GM12878 (cell line): ENCODE results near the gene PIM2. TPM values are rescaled to one million over a fixed set of nuclear protein-coding genes. Genes with fewer than 3 reads are reported as not detected.

Experiments used
- ASH2L ChIP-seq: fragments of 300-600, 200-600 bp; sonication (generic); IDR thresholded peaks from 2 replicates; pipeline ENCODE4 v1.6.1; 2017; ENCODE audit warnings: low read depth, mild to moderate bottlenecking, borderline replicate concordance
- ATF2 ChIP-seq: IDR thresholded peaks from 2 replicates; pipeline ENCODE4 v1.6.1; 2012; ENCODE audit warnings: low read length, inconsistent platforms
- BCL11A ChIP-seq: IDR thresholded peaks from 2 replicates; pipeline ENCODE4 v1.6.1; 2011; ENCODE audit warnings: low read depth, low read length
- BRCA1 ChIP-seq: IDR thresholded peaks from 2 replicates; pipeline ENCODE4 v1.6.1; 2011; ENCODE audit warnings: low read depth, low read length, improper control_type of control experiment
- E2F8 ChIP-seq: fragments of 450-650 bp; IDR thresholded peaks from 2 replicates; pipeline ENCODE4 v1.6.1; 2018; ENCODE audit warnings: mild to moderate bottlenecking, low read depth, moderate library complexity; ENCODE audit not compliant: partially characterized antibody
- EED ChIP-seq: sonication (generic); IDR thresholded peaks from 2 replicates; pipeline ENCODE4 v1.6.1; 2016; ENCODE audit warnings: antibody characterized with exemption, low read depth
- EGR1 ChIP-seq, 2 experiments: IDR thresholded peaks; 1 replicate in 1 of 2; 2 replicates in 1 of 2; pipeline ENCODE4 v1.6.1; 2011 to 2012; ENCODE audit warnings: low read depth in 2 of 2, low read length in 2 of 2, borderline replicate concordance in 1 of 2, mild to moderate bottlenecking in 1 of 2, moderate library complexity in 1 of 2
- IRF5 ChIP-seq: fragments of 450-650 bp; IDR thresholded peaks from 2 replicates; pipeline ENCODE4 v1.6.1; 2017; ENCODE audit warnings: borderline replicate concordance
- MEF2B ChIP-seq: fragments of 450-650 bp; IDR thresholded peaks from 2 replicates; pipeline ENCODE4 v1.6.1; 2018; ENCODE audit warnings: mild to moderate bottlenecking, moderate library complexity; ENCODE audit not compliant: partially characterized antibody, poor library complexity, severe bottlenecking
- MXI1 ChIP-seq: fragments of 150-350 bp; IDR thresholded peaks from 2 replicates; pipeline ENCODE4 v1.6.1; 2011; ENCODE audit warnings: low read depth, mild to moderate bottlenecking, inconsistent platforms, low read length, improper control_type of control experiment
- NFXL1 ChIP-seq: fragments of 450-650 bp; IDR thresholded peaks from 2 replicates; pipeline ENCODE4 v1.6.1; 2017; ENCODE audit warnings: antibody characterized with exemption, mild to moderate bottlenecking, borderline replicate concordance
- POLR2A ChIP-seq: IDR thresholded peaks from 2 replicates; pipeline ENCODE4 v1.6.1; 2011; ENCODE audit warnings: low read depth, mild to moderate bottlenecking, low read length
- POLR2AphosphoS5 ChIP-seq: IDR thresholded peaks from 2 replicates; pipeline ENCODE4 v1.6.1; 2011; ENCODE audit warnings: mild to moderate bottlenecking, low read length, inconsistent platforms
- RAD51 ChIP-seq: fragments of 450-650 bp; IDR thresholded peaks from 2 replicates; pipeline ENCODE4 v1.6.1; 2016; ENCODE audit warnings: moderate library complexity, mild to moderate bottlenecking, inconsistent platforms
- RBBP5 ChIP-seq: fragments of 200-600 bp; sonication (generic); conservative IDR thresholded peaks from 2 replicates; pipeline ENCODE4 v1.6.1; 2016
- REST ChIP-seq: IDR thresholded peaks from 2 replicates; pipeline ENCODE4 v1.6.1; 2012; ENCODE audit warnings: mild to moderate bottlenecking, low read depth, low read length
- RUNX3 ChIP-seq: IDR thresholded peaks from 2 replicates; pipeline ENCODE4 v1.6.1; 2012; ENCODE audit warnings: low read length, inconsistent platforms
- TBL1XR1 ChIP-seq: IDR thresholded peaks from 2 replicates; pipeline ENCODE4 v1.6.1; 2012; ENCODE audit warnings: low read depth, low read length, improper control_type of control experiment
- USF1 ChIP-seq: IDR thresholded peaks from 2 replicates; pipeline ENCODE4 v1.6.1; 2011; ENCODE audit warnings: borderline replicate concordance, low read depth, mild to moderate bottlenecking, moderate library complexity, mixed read lengths, low read length; ENCODE audit not compliant: insufficient read depth; ENCODE audit errors: extremely low read length
- ZNF207 ChIP-seq: fragments of 450-650 bp; IDR thresholded peaks from 2 replicates; pipeline ENCODE4 v1.6.1; 2014; ENCODE audit warnings: antibody characterized with exemption, mild to moderate bottlenecking, borderline replicate concordance
- ZSCAN29 ChIP-seq: fragments of 450-650 bp; IDR thresholded peaks from 2 replicates; pipeline ENCODE4 v1.6.1; 2017; ENCODE audit warnings: mild to moderate bottlenecking, moderate library complexity
- polyA plus RNA-seq, 11 experiments: library from polyadenylated mRNA; depleted of rRNA in 4 of 11; unstranded in 6 of 11; stranded (reverse) in 5 of 11; fragments of >200 nt; fragmentation: Nextera tagmentation in 4 of 11; fragmentation: Illumina TruSeq in 1 of 11; extraction: Ambion mirVana in 4 of 11; extraction: Trizol in 1 of 11; gene quantifications; 1 replicate in 1 of 11; 2 replicates in 10 of 11; pipeline versions ENCODE4 v1.2.1 to v1.2.3, GENCODE V29; 2011 to 2016; ENCODE audit warnings: inconsistent platforms in 2 of 11, missing spikeins in 2 of 11, low read depth in 1 of 11
- total RNA-seq, 4 experiments: library from RNA; depleted of rRNA in 3 of 4; stranded (reverse); fragments of >200 nt in 3 of 4; fragmentation: Illumina TruSeq in 1 of 4; extraction: Trizol in 1 of 4; gene quantifications; 2 replicates each; pipeline versions ENCODE4 v1.2.1 to v1.2.3, GENCODE V29; 2013 to 2021

The PIM2 gene
- total and polyA plus RNA-seq, 10 of the 15 experiments (the other 5 are each of a cell fraction or from before 2014, with no cell fraction given): 19.2 to 96.8 (median 32.3) TPM

GRCh38 chrX:48939524-48940228 is 20.9 kb upstream of the PIM2 start (continued):
- TF ChIP-seq ZSCAN29 (no peak), BCL11A (0 out of 2 replicates have a peak, but pooled peaks have one; percentile 32), MEF2B (peak; percentile 97), TBL1XR1 (peak; percentile 61; the same call in 1 of the 2 replicates), ASH2L (no peak), RAD51 (no peak), REST (no peak), POLR2A (0 out of 2 replicates have a peak, but pooled peaks have one; percentile 18), RBBP5 (no peak), E2F8 (no peak), ATF2 (no peak), EGR1 (IDR thresholded peaks at IDR 0.05; ENCODE audit: borderline replicate concordance in 1 of 2, low read depth in 2 of 2, low read length in 2 of 2) (no peak), RUNX3 (peak; percentile 25), NFXL1 (no peak), BRCA1 (no peak), USF1 (no peak), POLR2AphosphoS5 (peak; percentile 54; the same call in 1 of the 2 replicates), MXI1 (no peak), ZNF207 (no peak), IRF5 (no peak), EED (0 out of 2 replicates have a peak, but pooled peaks have one; percentile 30)
